VCaP (cell line): ENCODE data around the gene ANGPTL1.

Experiments
- H3K27ac ChIP-seq: fragments of 450-650 bp; 2 replicates; pipeline ENCODE4 v1.5.1; 2017
- TF ChIP-seq, protein P1 (sequence below): fragments of 450-650 bp; conservative IDR thresholded peaks from 2 replicates; pipeline ENCODE4 v1.5.1; 2017; ENCODE audit warnings: mild to moderate bottlenecking, moderate library complexity

ANGPTL1 gene

DNA sequence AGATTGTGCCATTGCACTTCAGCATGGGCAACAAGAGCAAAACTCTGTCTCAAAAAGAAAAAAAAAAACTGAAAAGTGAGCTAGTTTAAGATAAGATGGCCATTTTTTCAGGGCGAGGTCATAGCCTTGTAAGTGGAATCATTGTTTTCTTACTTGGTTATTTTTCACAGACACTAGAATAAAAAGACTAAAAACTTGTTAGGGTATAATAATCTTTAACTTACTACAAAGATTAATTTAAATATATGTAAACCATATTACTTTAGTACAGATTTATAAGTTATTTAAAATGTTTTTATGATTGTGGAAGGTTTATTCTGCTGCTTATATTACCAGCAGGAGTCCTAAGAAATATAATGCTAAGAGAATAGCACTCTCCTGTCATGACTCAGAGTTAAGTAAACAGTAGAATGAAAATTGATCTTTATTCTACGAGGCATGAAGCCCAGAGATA, 23.5 kb downstream of the ANGPTL1 start:
- TF ChIP-seq, protein P1, sequence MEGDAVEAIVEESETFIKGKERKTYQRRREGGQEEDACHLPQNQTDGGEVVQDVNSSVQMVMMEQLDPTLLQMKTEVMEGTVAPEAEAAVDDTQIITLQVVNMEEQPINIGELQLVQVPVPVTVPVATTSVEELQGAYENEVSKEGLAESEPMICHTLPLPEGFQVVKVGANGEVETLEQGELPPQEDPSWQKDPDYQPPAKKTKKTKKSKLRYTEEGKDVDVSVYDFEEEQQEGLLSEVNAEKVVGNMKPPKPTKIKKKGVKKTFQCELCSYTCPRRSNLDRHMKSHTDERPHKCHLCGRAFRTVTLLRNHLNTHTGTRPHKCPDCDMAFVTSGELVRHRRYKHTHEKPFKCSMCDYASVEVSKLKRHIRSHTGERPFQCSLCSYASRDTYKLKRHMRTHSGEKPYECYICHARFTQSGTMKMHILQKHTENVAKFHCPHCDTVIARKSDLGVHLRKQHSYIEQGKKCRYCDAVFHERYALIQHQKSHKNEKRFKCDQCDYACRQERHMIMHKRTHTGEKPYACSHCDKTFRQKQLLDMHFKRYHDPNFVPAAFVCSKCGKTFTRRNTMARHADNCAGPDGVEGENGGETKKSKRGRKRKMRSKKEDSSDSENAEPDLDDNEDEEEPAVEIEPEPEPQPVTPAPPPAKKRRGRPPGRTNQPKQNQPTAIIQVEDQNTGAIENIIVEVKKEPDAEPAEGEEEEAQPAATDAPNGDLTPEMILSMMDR: no peak
- H3K27ac ChIP-seq: no peak overlapping the region

DNA sequence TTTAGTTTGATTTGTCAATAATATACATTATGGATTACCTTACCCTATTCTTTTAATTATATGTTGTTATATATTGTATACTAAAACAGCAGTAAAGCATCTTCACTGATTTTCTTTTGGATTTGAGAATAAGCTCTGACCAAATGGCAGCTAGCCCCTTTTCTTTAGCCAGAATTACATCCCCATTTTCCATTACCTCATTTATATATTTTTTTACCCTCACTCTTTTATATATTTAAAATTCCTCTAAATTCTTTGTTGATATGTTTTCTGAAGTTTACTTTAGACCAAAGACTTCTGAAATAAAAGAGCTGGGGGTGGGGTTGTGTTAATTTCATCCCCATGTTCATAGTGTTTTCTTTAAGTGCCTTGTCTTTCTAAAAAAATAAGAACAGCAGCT, 24.6 kb downstream of the ANGPTL1 start:
- TF ChIP-seq, protein P1: no peak
- no peak overlapping the region for H3K27ac ChIP-seq

DNA sequence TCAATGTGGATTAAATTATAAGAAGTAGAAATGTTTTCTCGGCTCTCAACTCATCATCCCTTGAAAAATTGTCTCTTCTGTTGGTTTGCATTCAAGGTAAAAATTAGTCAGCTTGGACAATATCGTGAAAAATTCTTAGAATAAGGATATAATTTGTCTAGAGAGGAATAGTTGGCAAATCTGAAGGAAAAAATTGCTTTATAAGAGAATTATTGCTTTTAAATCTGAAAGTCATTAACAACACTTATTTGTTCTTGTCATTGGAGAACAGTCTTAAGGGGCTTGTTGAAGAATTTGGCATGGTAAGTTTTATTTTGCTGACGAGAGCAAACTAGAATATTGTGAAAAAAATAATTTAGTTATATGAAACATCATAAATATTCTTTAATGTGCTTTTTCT, 26.4 kb downstream of the ANGPTL1 start:
- H3K27ac ChIP-seq: no peak overlapping the region
- TF ChIP-seq, protein P1: no peak

GRCh38 chr1:178825167-178825566, 45.7 kb downstream of the ANGPTL1 start:
- TF ChIP-seq, protein P1: no peak
- H3K27ac ChIP-seq: no peak overlapping the region

DNA sequence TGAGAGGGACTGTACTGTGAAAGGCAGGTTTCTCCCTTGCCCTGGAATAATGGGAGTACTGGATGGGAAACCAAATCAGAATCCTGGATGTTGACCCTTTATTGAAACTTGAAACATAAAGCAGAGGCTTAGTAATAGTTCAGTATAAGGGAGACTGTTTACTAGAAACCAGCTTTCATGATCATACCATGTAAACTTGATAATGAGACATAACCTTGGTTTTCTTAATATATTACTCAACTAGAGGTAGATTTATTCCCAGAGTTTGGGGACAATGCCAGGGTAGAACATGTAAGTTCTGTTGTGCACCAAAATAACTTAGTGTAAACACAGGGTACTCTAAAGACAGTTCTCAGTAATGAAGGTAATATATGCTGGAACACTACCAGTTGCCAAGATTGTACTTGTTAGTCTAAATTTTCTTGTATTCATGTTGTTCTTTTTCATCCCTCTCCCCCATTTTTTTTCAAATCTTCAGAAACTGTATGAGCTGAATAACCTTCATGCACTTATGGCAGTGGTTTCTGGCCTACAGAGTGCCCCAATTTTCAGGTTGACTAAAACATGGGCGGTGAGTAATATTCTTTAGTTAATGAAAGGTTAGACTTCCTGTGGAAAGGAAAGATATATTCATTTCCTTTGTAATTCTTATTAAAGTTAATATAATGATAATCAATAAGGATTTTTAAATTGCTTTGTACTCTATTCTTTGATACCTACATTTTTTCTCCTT, 49.6 kb downstream of the ANGPTL1 start:
- TF ChIP-seq, protein P1: no peak
- H3K27ac ChIP-seq: no peak overlapping the region

- H3K27ac ChIP-seq: no peak overlapping the region
- TF ChIP-seq, protein P1: no peak
Measured at GRCh38 chr1:178819123-178819522, 51.8 kb downstream of the ANGPTL1 start.

DNA sequence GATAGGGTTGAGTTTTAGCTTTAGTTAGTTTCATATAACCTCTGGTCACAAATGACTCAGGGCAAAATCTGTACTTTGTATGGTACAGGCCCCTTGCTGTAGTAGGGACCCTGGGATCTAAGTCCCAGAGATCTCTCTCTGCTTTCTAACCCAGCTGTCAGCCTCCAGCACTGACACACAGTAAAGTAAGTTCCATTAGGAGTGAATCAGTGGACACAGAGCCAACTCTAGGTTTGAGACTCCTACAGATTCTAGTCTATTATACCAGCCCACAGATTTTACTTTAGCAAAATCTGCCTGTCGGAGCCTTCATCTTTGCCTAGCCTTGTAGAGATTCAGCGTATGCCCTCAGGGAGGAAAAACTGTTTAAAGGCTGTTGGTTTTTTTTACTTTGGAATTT, 52.5 kb downstream of the ANGPTL1 start:
- TF ChIP-seq, protein P1: no peak
- no peak overlapping the region for H3K27ac ChIP-seq
